T-helper 17 cell (primary cell): ENCODE data around the gene CCDC54. TPM values are rescaled to one million over a fixed set of nuclear protein-coding genes. Genes with fewer than 3 reads are reported as not detected.

ENCODE experiments used
- ATAC-seq: fragments of 150-1000 bp; cut with Tn5 transposase; 2 replicates; pipeline ENCODE4 v1.10.0; 2021; ENCODE audit warnings: mild to moderate bottlenecking, moderate library complexity
- DNase-seq, 3 donors: peaks; one replicate each; pipeline versions ENCODE4 v3.0.0 to v3.0.0-alpha.2; 2020 to 2021
- H3K9me3 ChIP-seq: one replicate; pipeline ENCODE4 v1.7.0; 2013; ENCODE audit warnings: low read length, mild to moderate bottlenecking; ENCODE audit not compliant: control insufficient read depth, poor library complexity, severe bottlenecking
- H3K27ac Mint-ChIP-seq: one replicate; pipeline ENCODE4 v1.8.0; 2022; ENCODE audit warnings: mild to moderate bottlenecking, moderate library complexity, mixed read lengths
- H3K27me3 Mint-ChIP-seq: one replicate; pipeline ENCODE4 v1.8.0; 2022; ENCODE audit warnings: mixed read lengths
- H3K36me3 Mint-ChIP-seq: one replicate; pipeline ENCODE4 v1.8.0; 2022; ENCODE audit warnings: low read depth, mixed read lengths
- H3K4me1 Mint-ChIP-seq: one replicate; pipeline ENCODE4 v1.8.0; 2022; ENCODE audit warnings: mild to moderate bottlenecking, mixed read lengths
- H3K4me3 Mint-ChIP-seq: one replicate; pipeline ENCODE4 v1.8.0; 2022; ENCODE audit warnings: mild to moderate bottlenecking, moderate library complexity, mixed read lengths
- total RNA-seq, 4 donors: library from RNA in 2 of 4; stranded (reverse) in 2 of 4; gene quantifications; one replicate each; pipeline ENCODE4 v1.2.3 and lab custom pipeline; 2022 to 2026

Gene CCDC54
- total RNA-seq, 2 donors from 2014 or later = not detected

- peaks cover 29% of the 10 kb centered on the region for H3K27me3 Mint-ChIP-seq
Measured at GRCh38 chr3:107421881-107422280, 44.6 kb downstream of the CCDC54 start.

GRCh38 chr3:107425033-107425432 lies 47.8 kb downstream of the CCDC54 start:
- Mint-ChIP-seq H3K36me3 (no peaks in the 10 kb centered on the region), H3K4me3 (no peak overlapping the region), H3K27me3 (peaks cover 8% of the 10 kb centered on the region), H3K4me1 (peaks cover 6% of the 10 kb centered on the region), H3K27ac (no peak overlapping the region)
- no peak for ATAC-seq
- no peaks in the 10 kb centered on the region for H3K9me3 ChIP-seq
- no peak for DNase-seq

More at GRCh38 chr3:107421881-107422280, 44.6 kb downstream of the CCDC54 start:
- Mint-ChIP-seq H3K4me3 (no peak overlapping the region), H3K27ac (no peak overlapping the region), H3K36me3 (peaks cover 2% of the 10 kb centered on the region), H3K4me1 (peaks cover 3% of the 10 kb centered on the region)
- DNase-seq (no peak), ATAC-seq (no peak)
- H3K9me3 ChIP-seq = no peaks in the 10 kb centered on the region

GRCh38 chr3:107426223-107426622 lies 49.0 kb downstream of the CCDC54 start:
- H3K4me1 Mint-ChIP-seq = peaks cover 10% of the 10 kb centered on the region
- H3K9me3 ChIP-seq = no peaks in the 10 kb centered on the region
- H3K27ac Mint-ChIP-seq = no peak overlapping the region
- no peak overlapping the region for H3K4me3 Mint-ChIP-seq
- DNase-seq = no peak
- H3K27me3 Mint-ChIP-seq = peaks cover 1% of the 10 kb centered on the region
- no peaks in the 10 kb centered on the region for H3K36me3 Mint-ChIP-seq
- no peak for ATAC-seq

Other genes starting within 250 kb of the CCDC54 start
- gene BBX, start 145.5 kb downstream of the CCDC54 start, total RNA-seq = 10 to 100 TPM; 76.3 to 86.5 TPM